A673 (cell line): Measurements from ENCODE around the gene TBX20.
"Not testable (repeated sequence)": the region's sequence is repeated elsewhere in the genome, so short reads cannot be mapped to it uniquely, and the experiment has no call there.

Experiments used
- EZH2 ChIP-seq: fragments of 200-600 bp; sonication (generic); IDR thresholded peaks from 2 replicates; pipeline ENCODE4 v1.6.1; 2017; ENCODE audit warnings: borderline replicate concordance, low read depth, mild to moderate bottlenecking, mixed read lengths, antibody characterized with exemption, low read length; ENCODE audit not compliant: poor library complexity, severe bottlenecking
- TF ChIP-seq, protein P1 (sequence below): fragments of 300-800, 200-600 bp; sonication (generic); conservative IDR thresholded peaks from 2 replicates; pipeline ENCODE4 v1.5.1; 2017; ENCODE audit warnings: low read depth, mild to moderate bottlenecking, antibody characterized with exemption, low read length, moderate library complexity, mixed read lengths

DNA sequence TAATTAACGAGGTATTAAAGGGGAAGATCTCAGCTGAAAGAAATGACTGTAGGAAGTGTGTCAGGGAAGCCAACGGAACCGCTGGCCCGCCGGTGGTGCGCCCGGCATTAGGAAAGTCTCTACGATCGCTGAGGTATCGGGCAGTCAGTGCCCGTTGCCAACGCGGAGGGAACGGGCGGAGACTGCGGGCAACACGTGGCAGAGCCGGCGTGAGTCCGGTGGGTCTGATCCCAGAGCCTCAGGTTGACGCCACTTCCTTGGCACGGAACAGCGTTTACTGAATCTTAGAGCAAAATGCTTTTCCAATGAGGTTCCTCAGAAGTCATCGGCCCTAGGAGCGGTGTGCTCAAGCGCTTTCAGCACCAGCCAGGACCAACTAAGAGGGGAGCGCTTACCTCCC is 67.1 kb downstream of the TBX20 start:
- TF ChIP-seq, protein P1, sequence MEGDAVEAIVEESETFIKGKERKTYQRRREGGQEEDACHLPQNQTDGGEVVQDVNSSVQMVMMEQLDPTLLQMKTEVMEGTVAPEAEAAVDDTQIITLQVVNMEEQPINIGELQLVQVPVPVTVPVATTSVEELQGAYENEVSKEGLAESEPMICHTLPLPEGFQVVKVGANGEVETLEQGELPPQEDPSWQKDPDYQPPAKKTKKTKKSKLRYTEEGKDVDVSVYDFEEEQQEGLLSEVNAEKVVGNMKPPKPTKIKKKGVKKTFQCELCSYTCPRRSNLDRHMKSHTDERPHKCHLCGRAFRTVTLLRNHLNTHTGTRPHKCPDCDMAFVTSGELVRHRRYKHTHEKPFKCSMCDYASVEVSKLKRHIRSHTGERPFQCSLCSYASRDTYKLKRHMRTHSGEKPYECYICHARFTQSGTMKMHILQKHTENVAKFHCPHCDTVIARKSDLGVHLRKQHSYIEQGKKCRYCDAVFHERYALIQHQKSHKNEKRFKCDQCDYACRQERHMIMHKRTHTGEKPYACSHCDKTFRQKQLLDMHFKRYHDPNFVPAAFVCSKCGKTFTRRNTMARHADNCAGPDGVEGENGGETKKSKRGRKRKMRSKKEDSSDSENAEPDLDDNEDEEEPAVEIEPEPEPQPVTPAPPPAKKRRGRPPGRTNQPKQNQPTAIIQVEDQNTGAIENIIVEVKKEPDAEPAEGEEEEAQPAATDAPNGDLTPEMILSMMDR: not testable (repeated sequence)
- TF ChIP-seq EZH2: not testable (repeated sequence)
